ENCODE results near the gene FBXW11. TPM values are rescaled to one million over a fixed set of nuclear protein-coding genes. Genes with fewer than 3 reads are reported as not detected.

The FBXW11 gene
- polyA plus RNA-seq, 2 of the 4 experiments (the other 2 are of a cell fraction), result 39.3 to 80.2 TPM

GRCh38 chr5:171956887-171957495 lies 49.4 kb downstream of the FBXW11 start:
- TF ChIP-seq MYC (IDR thresholded peaks at IDR 0.05; ENCODE audit: borderline replicate concordance, low read length), result no peak
- Histone ChIP-seq H3K9me3 (no peaks in the 10 kb centered on the region), H3K4me1 (peaks cover 63% of the 10 kb centered on the region), H3K4me3 (no peak overlapping the region), H3K4me2 (peak overlapping the region; percentile 68), H3K27ac (peak overlapping the region in 1 of 2 experiments; percentile 55; a peak in 2 of 6 replicates)
- 81% methylated on average over 5 of the region's 5 CpGs for WGBS (ENCODE audit: missing lambda C conversion rate)
- DNase-seq (ENCODE audit: low read depth in 1 of 2, low spot score in 1 of 2) (no peak), ATAC-seq (no peak), FAIRE-seq (no peak)
- POLR2A ChIA-PET, result no interaction called here
- CTCF ChIA-PET, result interaction anchor here (1.0 kb wide), 1 partner anchor 9 kb away, joined by 3 read pairs; no protein-coding TSS in a partner anchor

GRCh38 chr5:171956314-171956713 lies 50.1 kb downstream of the FBXW11 start:
- ATAC-seq, result no peak
- TF ChIP-seq TFCP2L1 (CRISPR knock-in tag; IDR thresholded peaks at IDR 0.05), result no peak
- no peak overlapping the region for H3K4me3 ChIP-seq
- H3K9me3 ChIP-seq, result no peaks in the 10 kb centered on the region
- H3K27ac ChIP-seq, result peak overlapping the region in 1 of 2 experiments; percentile 55; a peak in 3 of 6 replicates
- peaks cover 63% of the 10 kb centered on the region for H3K4me1 ChIP-seq
- ChIA-PET POLR2A (no interaction called here), CTCF (interaction anchor here (1.0 to 1.1 kb wide), 2 partner anchors 10 to 39 kb away, joined by 3 to 4 read pairs; no protein-coding TSS in a partner anchor)
- DNase-seq (ENCODE audit: low read depth in 1 of 2, low spot score in 1 of 2), result no peak
- WGBS (ENCODE audit: missing lambda C conversion rate), result 95% methylated on average over 1 of the region's 1 CpG
- peak overlapping the region; percentile 68 for H3K4me2 ChIP-seq
- no peak for FAIRE-seq

- FAIRE-seq, result no peak
- Histone ChIP-seq H3K9me3 (no peaks in the 10 kb centered on the region), H3K4me1 (peaks cover 63% of the 10 kb centered on the region), H3K4me3 (no peak overlapping the region), H3K4me2 (peak overlapping the region; percentile 68), H3K27ac (peak overlapping the region in 1 of 2 experiments; percentile 32; a peak in 1 of 6 replicates)
- ChIA-PET CTCF (interaction anchor here (1.0 to 1.1 kb wide), 2 partner anchors 11 to 38 kb away, joined by 3 to 4 read pairs; no protein-coding TSS in a partner anchor), POLR2A (interaction anchor here (0.6 kb wide), 1 partner anchor 251 kb away, joined by 3 read pairs; no protein-coding TSS in a partner anchor)
- ATAC-seq, result no peak
- TF ChIP-seq ATOH8 (CRISPR knock-in tag; IDR thresholded peaks at IDR 0.05; ENCODE audit: low read depth) (no peak), HMGXB4 (CRISPR knock-in tag; IDR thresholded peaks at IDR 0.05; ENCODE audit: borderline replicate concordance) (no peak), MYC (IDR thresholded peaks at IDR 0.05; ENCODE audit: borderline replicate concordance, low read length) (no peak), NPAS2 (CRISPR knock-in tag; IDR thresholded peaks at IDR 0.05; ENCODE audit: borderline replicate concordance) (no peak), HOXB5 (CRISPR knock-in tag; IDR thresholded peaks at IDR 0.05) (no peak), MAX (IDR thresholded peaks at IDR 0.05) (no peak), EHMT2 (IDR thresholded peaks at IDR 0.05; ENCODE audit: low read depth) (no peak), NR3C1 (IDR thresholded peaks at IDR 0.05) (no peak), PBX3 (IDR thresholded peaks at IDR 0.05) (no peak), GATA3 (IDR thresholded peaks at IDR 0.05; ENCODE audit: borderline replicate concordance) (no peak), HOXA7 (CRISPR knock-in tag; IDR thresholded peaks at IDR 0.05) (no peak)
- 70% methylated on average over 4 of the region's 4 CpGs for WGBS (ENCODE audit: missing lambda C conversion rate)
- DNase-seq (ENCODE audit: low read depth in 1 of 2, low spot score in 1 of 2), result no peak
Measured at GRCh38 chr5:171955761-171956160, 50.7 kb downstream of the FBXW11 start.

GRCh38 chr5:171954721-171955120 lies 51.7 kb downstream of the FBXW11 start:
- no peak for DNase-seq (ENCODE audit: low read depth in 1 of 2, low spot score in 1 of 2)
- H3K4me2 ChIP-seq, result peak overlapping the region; percentile 68
- no peak overlapping the region for H3K4me3 ChIP-seq
- ChIA-PET POLR2A (no interaction called here), CTCF (interaction anchor here (2.6 kb wide), 1 partner anchor 42 kb away, joined by 9 read pairs; no protein-coding TSS in a partner anchor)
- ATAC-seq, result peak; percentile 54 to 64; a peak in 4 of 6 replicates
- peaks cover 63% of the 10 kb centered on the region for H3K4me1 ChIP-seq
- TF ChIP-seq POLR2AphosphoS2 (conservative IDR thresholded peaks at IDR 0.05; ENCODE audit: low read length), result no peak
- TF ChIP-seq FOSL2 (IDR thresholded peaks at IDR 0.05), result no peak
- TF ChIP-seq FOSL2 (CRISPR knock-in tag; IDR thresholded peaks at IDR 0.05), result peak; percentile 30
- no peaks in the 10 kb centered on the region for H3K9me3 ChIP-seq
- peak overlapping the region; percentile 52 to 79 for H3K27ac ChIP-seq
- FAIRE-seq, result no peak
- WGBS (ENCODE audit: missing lambda C conversion rate), result 0% methylated on average over 1 of the region's 1 CpG
